Effector memory CD8-positive, alpha-beta T cell (primary cell): ENCODE data around the gene METTL22.

Experiments used
- ATAC-seq: fragments of 150-1000 bp; cut with Tn5 transposase; replicated peaks from 2 replicates; pipeline ENCODE4 v1.10.0; 2021; ENCODE audit warnings: mild to moderate bottlenecking, moderate library complexity
- DNase-seq, 3 experiments: peaks; one replicate each; pipeline ENCODE4 v3.0.0; 2021
- H3K27ac Mint-ChIP-seq, 2 donors: one replicate each; pipeline ENCODE4 v1.8.0; 2022; ENCODE audit warnings: mild to moderate bottlenecking in 2 of 2, mixed read lengths in 2 of 2, moderate library complexity in 2 of 2
- H3K27me3 Mint-ChIP-seq, 2 donors: one replicate each; pipeline ENCODE4 v1.8.0; 2022; ENCODE audit warnings: mixed read lengths in 2 of 2
- H3K36me3 Mint-ChIP-seq: one replicate; pipeline ENCODE4 v1.8.0; 2022; ENCODE audit warnings: mild to moderate bottlenecking, moderate library complexity, mixed read lengths; ENCODE audit not compliant: insufficient read depth
- H3K4me1 Mint-ChIP-seq, 2 donors: one replicate each; pipeline ENCODE4 v1.8.0; 2022; ENCODE audit warnings: low read depth in 2 of 2, mixed read lengths in 2 of 2
- H3K4me3 Mint-ChIP-seq, 2 donors: one replicate each; pipeline ENCODE4 v1.8.0; 2022; ENCODE audit warnings: mild to moderate bottlenecking in 2 of 2, mixed read lengths in 2 of 2, moderate library complexity in 2 of 2
- H3K9me3 Mint-ChIP-seq, 2 donors: one replicate each; pipeline ENCODE4 v1.8.0; 2022; ENCODE audit warnings: mixed read lengths in 2 of 2

Gene METTL22

DNA sequence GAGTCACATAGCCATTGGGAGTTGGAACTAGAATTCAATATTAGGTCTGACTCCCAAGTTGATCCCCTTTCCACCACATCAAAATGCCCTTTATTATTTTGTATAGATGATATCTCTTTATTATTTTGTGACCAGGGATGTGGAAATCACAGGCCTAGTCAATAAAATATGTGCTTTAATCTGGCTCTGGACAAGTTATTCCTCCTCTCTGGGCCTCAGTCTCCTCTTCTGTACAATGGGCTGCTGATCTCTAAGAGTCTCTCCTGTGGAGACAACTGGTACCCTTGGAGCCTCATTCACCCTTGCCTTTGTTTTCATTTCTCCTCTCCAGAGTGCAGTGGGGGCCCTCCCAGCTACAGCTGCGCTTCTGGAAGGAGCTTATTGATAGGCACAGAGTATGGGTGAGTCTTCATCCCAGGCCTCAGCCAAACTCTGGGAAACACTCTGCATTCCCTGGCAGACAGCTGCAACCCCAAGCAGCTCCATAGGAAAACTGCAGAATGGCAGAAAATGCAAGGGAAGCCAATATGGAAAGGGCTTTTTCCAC lies 48.6 kb downstream of the METTL22 start:
- DNase-seq (no peak), ATAC-seq (no peak)
- peaks cover 6 to 8% of the 10 kb centered on the region in 2 donors for H3K4me1 Mint-ChIP-seq
- H3K4me3 Mint-ChIP-seq: no peak overlapping the region
- no peak overlapping the region for H3K27ac Mint-ChIP-seq
- H3K9me3 Mint-ChIP-seq: no peaks in the 10 kb centered on the region
- H3K27me3 Mint-ChIP-seq: no peaks in the 10 kb centered on the region
- H3K36me3 Mint-ChIP-seq: peaks cover 6% of the 10 kb centered on the region

- peak overlapping the region; percentile 91 to 96 for H3K4me3 Mint-ChIP-seq
- no peak for DNase-seq
- peak overlapping the region; percentile 89 to 95 for H3K27ac Mint-ChIP-seq
- no peaks in the 10 kb centered on the region for H3K9me3 Mint-ChIP-seq
- H3K4me1 Mint-ChIP-seq: peaks cover 14 to 15% of the 10 kb centered on the region in 2 donors
- H3K36me3 Mint-ChIP-seq: peaks cover 9% of the 10 kb centered on the region
- H3K27me3 Mint-ChIP-seq: no peaks in the 10 kb centered on the region
- no peak for ATAC-seq
Measured at GRCh38 chr16:8673611-8674412, 52.3 kb downstream of the METTL22 start.

GRCh38 chr16:8674413-8675022 lies 53.0 kb downstream of the METTL22 start, which contains the start of gene ABAT:
Gene ABAT (plus strand): TSS chr16:8674617. CDS start chr16:8735740, 61,123 bp downstream.
- Mint-ChIP-seq H3K36me3 (peaks cover 9% of the 10 kb centered on the region), H3K4me1 (peaks cover 15% of the 10 kb centered on the region in 2 donors), H3K27ac (peak within 1 kb of the TSS; percentile 89 to 95), H3K4me3 (peak within 1 kb of the TSS; percentile 91 to 96), H3K9me3 (no peaks in the 10 kb centered on the region), H3K27me3 (no peaks in the 10 kb centered on the region)
- ATAC-seq (peak; percentile 96), DNase-seq (peak; percentile 83 to 87 (median 85))

DNA sequence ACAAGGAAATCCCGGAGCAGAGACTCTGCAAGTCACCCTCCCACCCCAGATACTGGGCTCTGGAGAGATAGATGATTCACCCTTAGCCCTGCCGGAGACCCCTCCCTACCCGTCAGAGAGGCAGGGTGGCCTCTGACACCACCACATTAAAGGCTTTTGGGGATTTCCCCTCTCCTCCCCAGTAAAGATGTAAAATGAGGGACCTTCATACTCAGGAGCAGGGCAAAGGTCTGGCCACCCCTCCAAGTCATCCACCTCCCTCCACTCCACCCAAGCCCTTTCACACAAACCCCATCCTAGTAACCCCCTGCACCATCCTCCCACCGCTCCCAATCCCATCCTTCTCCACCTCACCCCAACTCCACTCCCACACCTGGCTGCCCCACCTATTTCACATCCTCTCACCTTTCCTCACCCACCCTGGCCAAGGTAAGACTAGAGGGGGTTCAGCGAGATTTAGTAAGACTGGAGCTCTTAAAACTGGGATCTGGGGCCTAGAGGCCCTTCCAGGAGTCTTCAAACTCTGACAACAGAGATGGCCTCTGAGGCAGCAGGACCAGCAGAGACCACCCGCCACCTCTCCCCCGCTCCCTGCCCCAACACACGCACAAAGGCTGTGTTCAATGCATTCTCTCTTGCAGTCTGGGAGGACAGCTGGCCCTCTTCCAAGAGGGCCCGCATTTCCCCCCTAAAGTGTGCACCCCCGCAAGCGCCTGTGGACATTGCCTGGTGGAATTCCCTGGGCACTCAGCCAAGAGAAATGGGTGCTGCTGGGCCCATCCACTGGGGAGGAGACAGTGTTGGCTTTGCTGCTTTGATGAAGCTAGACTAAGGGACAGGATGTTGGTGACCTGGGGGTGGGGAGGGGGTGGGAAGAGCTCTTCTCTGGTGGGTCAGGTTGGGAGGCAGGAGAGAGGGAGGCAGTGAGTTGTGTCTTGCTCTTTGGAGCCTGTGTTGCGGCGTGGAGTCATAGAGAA lies 54.0 kb downstream of the METTL22 start:
- ATAC-seq (peak; percentile 53), DNase-seq (peak; percentile 23 to 36 (median 29))
- peaks cover 9% of the 10 kb centered on the region for H3K36me3 Mint-ChIP-seq
- no peaks in the 10 kb centered on the region for H3K27me3 Mint-ChIP-seq
- peaks cover 15 to 24% of the 10 kb centered on the region in 2 donors for H3K4me1 Mint-ChIP-seq
- H3K4me3 Mint-ChIP-seq: peak overlapping the region; percentile 91 to 96
- no peaks in the 10 kb centered on the region for H3K9me3 Mint-ChIP-seq
- peak overlapping the region; percentile 89 to 95 for H3K27ac Mint-ChIP-seq

DNA sequence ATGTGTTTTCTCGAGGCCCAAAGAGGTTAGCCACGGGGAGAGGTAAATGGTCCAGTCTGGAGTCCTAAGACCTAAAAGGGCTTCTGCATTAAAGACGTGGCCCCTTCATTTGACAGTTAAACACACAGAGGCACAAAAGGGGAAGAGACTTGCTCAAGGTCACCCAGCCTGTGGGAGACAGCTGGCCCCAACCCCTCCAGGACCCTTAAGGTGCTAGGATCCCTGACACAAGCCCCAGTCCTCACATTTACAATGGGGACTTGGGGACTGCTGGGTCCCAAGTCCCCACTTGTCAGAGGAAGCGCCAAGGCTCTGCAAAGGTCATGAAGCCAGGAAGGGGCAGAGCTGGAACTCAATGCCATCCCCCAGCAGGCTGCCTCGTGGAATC lies 54.7 kb downstream of the METTL22 start:
- Mint-ChIP-seq H3K27ac (no peak overlapping the region), H3K4me1 (peaks cover 15 to 26% of the 10 kb centered on the region in 2 donors)

GRCh38 chr16:8676737-8677375 lies 55.4 kb downstream of the METTL22 start:
- Mint-ChIP-seq H3K4me1 (peaks cover 15 to 26% of the 10 kb centered on the region in 2 donors), H3K4me3 (no peak overlapping the region), H3K36me3 (peaks cover 12% of the 10 kb centered on the region), H3K27ac (no peak overlapping the region), H3K27me3 (no peaks in the 10 kb centered on the region), H3K9me3 (no peaks in the 10 kb centered on the region)
- ATAC-seq: no peak
- no peak for DNase-seq

More for the DNA sequence above, 54.7 kb downstream of the METTL22 start:
- DNase-seq (no peak), ATAC-seq (no peak)
- H3K27me3 Mint-ChIP-seq: no peaks in the 10 kb centered on the region
- H3K9me3 Mint-ChIP-seq: no peaks in the 10 kb centered on the region
- H3K36me3 Mint-ChIP-seq: peaks cover 9% of the 10 kb centered on the region
- peak overlapping the region; percentile 91 to 96 for H3K4me3 Mint-ChIP-seq

DNA sequence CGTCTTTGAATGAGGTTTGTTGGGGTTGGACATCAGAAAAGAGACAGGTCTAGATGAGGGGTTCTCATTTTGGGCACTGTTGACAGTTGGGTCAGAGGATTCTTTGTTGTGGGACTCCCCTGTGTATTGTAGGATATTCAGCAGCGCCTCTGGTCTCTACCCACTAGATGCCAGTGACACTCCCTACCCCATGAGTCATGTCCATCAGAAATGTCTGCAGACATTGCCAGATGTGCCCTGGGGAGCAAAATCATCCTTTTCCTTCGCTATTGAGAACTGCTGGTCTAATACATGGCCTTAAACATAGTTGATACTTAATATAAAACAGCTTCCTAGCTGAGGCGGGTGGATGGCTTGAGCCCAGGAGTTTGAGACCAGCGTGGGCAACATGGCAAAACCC lies 56.0 kb downstream of the METTL22 start:
- H3K27me3 Mint-ChIP-seq: no peaks in the 10 kb centered on the region
- ATAC-seq: no peak
- H3K27ac Mint-ChIP-seq: no peak overlapping the region
- no peak overlapping the region for H3K4me3 Mint-ChIP-seq
- DNase-seq: no peak
- H3K4me1 Mint-ChIP-seq: peaks cover 15 to 26% of the 10 kb centered on the region in 2 donors
- no peaks in the 10 kb centered on the region for H3K9me3 Mint-ChIP-seq
- peaks cover 12% of the 10 kb centered on the region for H3K36me3 Mint-ChIP-seq

- ATAC-seq (no peak), DNase-seq (no peak)
- Mint-ChIP-seq H3K4me1 (peaks cover 15 to 26% of the 10 kb centered on the region in 2 donors), H3K27ac (no peak overlapping the region), H3K4me3 (no peak overlapping the region), H3K36me3 (peaks cover 12% of the 10 kb centered on the region), H3K9me3 (no peaks in the 10 kb centered on the region), H3K27me3 (no peaks in the 10 kb centered on the region)
Measured at GRCh38 chr16:8678068-8678927, 56.8 kb downstream of the METTL22 start.

DNA sequence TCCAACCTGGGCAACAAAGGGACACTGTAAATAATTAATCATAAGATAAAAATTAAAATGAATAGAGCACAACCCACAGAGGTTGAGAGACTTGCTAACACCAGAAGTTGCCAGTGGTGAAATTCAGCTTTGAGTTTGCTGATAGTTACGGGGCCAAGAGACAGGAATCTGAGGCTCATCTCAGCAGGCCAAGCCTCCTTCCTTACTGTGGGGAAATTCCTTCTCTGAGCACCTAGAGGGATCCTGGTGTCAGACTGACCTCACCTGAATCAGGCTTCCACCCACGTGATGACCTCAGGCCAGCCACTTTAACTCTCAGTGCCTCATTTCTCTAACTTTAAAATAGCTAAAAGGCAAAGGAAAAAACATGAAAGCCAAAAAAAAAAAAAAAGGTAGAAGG lies 57.7 kb downstream of the METTL22 start:
- H3K4me3 Mint-ChIP-seq: no peak overlapping the region
- ATAC-seq (no peak), DNase-seq (no peak)
- H3K27ac Mint-ChIP-seq: no peak overlapping the region
- H3K4me1 Mint-ChIP-seq: peaks cover 12 to 22% of the 10 kb centered on the region in 2 donors
- no peaks in the 10 kb centered on the region for H3K9me3 Mint-ChIP-seq
- H3K27me3 Mint-ChIP-seq: no peaks in the 10 kb centered on the region
- peaks cover 12% of the 10 kb centered on the region for H3K36me3 Mint-ChIP-seq

- Mint-ChIP-seq H3K4me3 (no peak overlapping the region), H3K9me3 (no peaks in the 10 kb centered on the region), H3K4me1 (peaks cover 3 to 12% of the 10 kb centered on the region in 2 donors), H3K27me3 (no peaks in the 10 kb centered on the region), H3K36me3 (peaks cover 3% of the 10 kb centered on the region), H3K27ac (no peak overlapping the region)
- DNase-seq (no peak), ATAC-seq (no peak)
Measured at GRCh38 chr16:8682551-8683259, 61.2 kb downstream of the METTL22 start.

- no peak for ATAC-seq
- peaks cover 3 to 12% of the 10 kb centered on the region in 2 donors for H3K4me1 Mint-ChIP-seq
- no peaks in the 10 kb centered on the region for H3K9me3 Mint-ChIP-seq
- no peak overlapping the region for H3K4me3 Mint-ChIP-seq
- peaks cover 3% of the 10 kb centered on the region for H3K36me3 Mint-ChIP-seq
- no peak overlapping the region for H3K27ac Mint-ChIP-seq
- no peaks in the 10 kb centered on the region for H3K27me3 Mint-ChIP-seq
- DNase-seq: no peak
Measured at GRCh38 chr16:8683640-8684039, 62.1 kb downstream of the METTL22 start.
